Endothelial cell of umbilical vein (primary cell): ENCODE measurements around the gene ZIC2. TPM values are rescaled to one million over a fixed set of nuclear protein-coding genes. Genes with fewer than 3 reads are reported as not detected.

Experiments
- BruUV-seq: library from RNA; stranded (reverse); fragments of 400-500 nt; replicated peaks from 2 replicates; lab custom pipeline; 2021; lab: Mats Ljungman, UMichigan
- CTCF ChIA-PET: fragments of 300-600, 350-600 bp; sonication (Branson Sonifier 250); formaldehyde crosslinking; loops from one replicate; lab custom pipeline; 2021; ENCODE audit warnings: antibody characterized with exemption, inconsistent platforms; lab: Charles Lee
- POLR2A ChIA-PET: fragments of 300-600, 350-600 bp; sonication (Branson Sonifier 250); formaldehyde crosslinking; loops from one replicate; lab custom pipeline; 2021; ENCODE audit warnings: antibody characterized with exemption, inconsistent platforms; lab: Charles Lee
- DNase-seq: peaks from one replicate; pipeline ENCODE4 v3.0.0-alpha.2; 2011; ENCODE audit warnings: low read depth, low spot score
- FAIRE-seq: peaks from 2 replicates; lab custom pipeline; 2011; peaks lifted over from hg19 to GRCh38; lab: Jason Lieb, UNC
- H2AFZ ChIP-seq: 2 replicates; pipeline ENCODE4 v1.6.0; 2012; ENCODE audit warnings: low read depth, low read length, control low read depth, inconsistent platforms
- H3K27ac ChIP-seq: 2 replicates; pipeline ENCODE4 v1.5.1; 2011; ENCODE audit warnings: low read depth, mild to moderate bottlenecking, control low read depth, low read length, moderate library complexity; ENCODE audit not compliant: insufficient read depth
- H3K27me3 ChIP-seq, 2 experiments: 2 replicates each; pipeline versions ENCODE4 v1.6.0 to v1.6.1; 2011; ENCODE audit warnings: low read length in 2 of 2, mixed read lengths in 1 of 2; ENCODE audit not compliant: control insufficient read depth in 2 of 2, insufficient read depth in 2 of 2
- H3K36me3 ChIP-seq, 2 experiments: 2 replicates in 1 of 2; 3 replicates in 1 of 2; pipeline ENCODE4 v1.5.1; 2011; ENCODE audit warnings: low read length in 2 of 2, mild to moderate bottlenecking in 1 of 2, moderate library complexity in 1 of 2; ENCODE audit not compliant: control insufficient read depth in 2 of 2, insufficient read depth in 2 of 2; ENCODE audit errors: extremely low read depth in 1 of 2
- H3K4me1 ChIP-seq: 3 replicates; pipeline ENCODE4 v1.5.1; 2011; ENCODE audit warnings: mild to moderate bottlenecking, low read length; ENCODE audit not compliant: control insufficient read depth, insufficient read depth; ENCODE audit errors: extremely low read depth
- H3K4me2 ChIP-seq: 2 replicates; pipeline ENCODE4 v1.6.1; 2011; ENCODE audit warnings: low read length, control low read depth, mixed read lengths; ENCODE audit not compliant: insufficient read depth
- H3K4me3 ChIP-seq, 3 experiments: fragments of 200-600 bp in 1 of 3; sonication (generic), shearing (Covaris generic) in 1 of 3; replicated peaks in 1 of 3; 2 replicates each; pipeline ENCODE4 v1.5.1; 2011 to 2016; ENCODE audit warnings: control low read depth in 3 of 3, low read length in 3 of 3, mild to moderate bottlenecking in 2 of 3, inconsistent platforms in 1 of 3, low read depth in 1 of 3, moderate library complexity in 1 of 3; ENCODE audit not compliant: insufficient read depth in 1 of 3
- H3K79me2 ChIP-seq: 2 replicates; pipeline ENCODE4 v1.6.0; 2012; ENCODE audit warnings: low read length, inconsistent platforms; ENCODE audit not compliant: control insufficient read depth, insufficient read depth
- H3K9ac ChIP-seq: replicated peaks from 2 replicates; pipeline ENCODE3; 2011; ENCODE audit warnings: low read length, control low read depth; ENCODE audit not compliant: insufficient read depth; ENCODE audit errors: extremely low read depth
- H3K9me1 ChIP-seq: replicated peaks from 3 replicates; pipeline ENCODE4 v1.6.0; 2011; ENCODE audit warnings: mild to moderate bottlenecking, low read length; ENCODE audit not compliant: control insufficient read depth, insufficient read depth; ENCODE audit errors: extremely low read depth
- H3K9me3 ChIP-seq: replicated peaks from 2 replicates; pipeline ENCODE4 v1.5.1; 2012; ENCODE audit warnings: low read length, inconsistent platforms; ENCODE audit not compliant: control insufficient read depth, insufficient read depth
- H4K20me1 ChIP-seq: replicated peaks from 2 replicates; pipeline ENCODE3; 2011; ENCODE audit warnings: mild to moderate bottlenecking, low read length; ENCODE audit not compliant: control insufficient read depth, insufficient read depth; ENCODE audit errors: extremely low read depth
- EZH2 ChIP-seq: IDR thresholded peaks from 2 replicates; pipeline ENCODE4 v1.6.1; 2012; ENCODE audit warnings: borderline replicate concordance, low read depth, mild to moderate bottlenecking, moderate library complexity, low read length, inconsistent platforms; ENCODE audit not compliant: severe bottlenecking
- FOS ChIP-seq: IDR thresholded peaks from 2 replicates; pipeline ENCODE4 v1.6.1; 2011; ENCODE audit warnings: mild to moderate bottlenecking, low read length, moderate library complexity, borderline replicate concordance; ENCODE audit not compliant: insufficient read depth
- GATA2 ChIP-seq: IDR thresholded peaks from 2 replicates; pipeline ENCODE4 v1.7.0; 2011; ENCODE audit warnings: low read depth, mild to moderate bottlenecking, moderate library complexity, mixed read lengths, low read length; ENCODE audit not compliant: insufficient read length, insufficient read depth
- JUN ChIP-seq: IDR thresholded peaks from 2 replicates; pipeline ENCODE4 v1.6.1; 2011; ENCODE audit warnings: borderline replicate concordance, low read depth; ENCODE audit not compliant: insufficient read length, insufficient read depth
- MYC ChIP-seq: IDR thresholded peaks from one replicate; pipeline ENCODE4 v1.6.1; 2011; ENCODE audit warnings: mild to moderate bottlenecking, low read depth, low read length
- POLR2A ChIP-seq: IDR thresholded peaks from 2 replicates; pipeline ENCODE4 v1.6.1; 2012; ENCODE audit warnings: low read depth, mild to moderate bottlenecking, control low read depth, low read length
- POLR2AphosphoS5 ChIP-seq: IDR thresholded peaks from 2 replicates; pipeline ENCODE4 v1.6.1; 2012; ENCODE audit warnings: low read depth, mild to moderate bottlenecking, control low read depth, low read length, moderate library complexity; ENCODE audit not compliant: insufficient read depth
- dilution Hi-C: fragments of 300-500 bp; cut with MboI; formaldehyde crosslinking; loops from one replicate; pipeline ENCODE4 v1.15.0; 2019; ENCODE audit warnings: low sequenced_read_pairs; ENCODE audit not compliant: extremely low pct_ligation_motif_present
- intact Hi-C: fragments of 100-400 bp; cut with micrococcal nuclease; formaldehyde crosslinking; loops from one replicate; pipeline ENCODE4 v1.10.0; 2022
- polyA plus RNA-seq, 4 experiments: library from polyadenylated mRNA; depleted of rRNA in 3 of 4; stranded (reverse) in 3 of 4; unstranded in 1 of 4; fragments of >200 nt; gene quantifications; 2 replicates each; pipeline versions ENCODE4 v1.2.1 to v1.2.3, GENCODE V29; 2011 to 2012; ENCODE audit warnings: missing spikeins in 1 of 4
- total RNA-seq: library from RNA; stranded (reverse); gene quantifications from 2 replicates; pipeline ENCODE4 v1.2.3, GENCODE V29; 2021

The ZIC2 gene
- total and polyA plus RNA-seq, 2 donors (not counting 3 experiments of a cell fraction or from before 2014, with no cell fraction given), result 0.03 TPM; not detected in 1

GRCh38 chr13:99980824-99981734 lies 505 bp upstream of the ZIC2 start:
- no peak overlapping the region for H3K27ac ChIP-seq
- dilution Hi-C loops (no loop called here), intact Hi-C loops (loop anchor here (1.0 to 5.0 kb wide), 2 partner anchors 11 to 256 kb away; no protein-coding TSS in a partner anchor)
- H3K9ac ChIP-seq, result no peak overlapping the region
- CTCF ChIA-PET, result interaction anchor here (0.8 to 1.8 kb wide), 4 partner anchors 11 to 533 kb away, joined by 3 to 9 read pairs (median 4); no protein-coding TSS in a partner anchor
- no peaks in the 10 kb centered on the region for H3K36me3 ChIP-seq
- FAIRE-seq, result no peak
- peak overlapping the region; percentile 50 for H3K4me2 ChIP-seq
- POLR2A ChIA-PET, result no interaction called here
- H3K9me1 ChIP-seq, result no peaks in the 10 kb centered on the region
- peak overlapping the region in 1 of 3 experiments; percentile 34 for H3K4me3 ChIP-seq
- peaks cover 5% of the 10 kb centered on the region for H3K4me1 ChIP-seq
- BruUV-seq, result no TSS peak
- TF ChIP-seq FOS (no peak), POLR2AphosphoS5 (no peak), POLR2A (no peak), JUN (no peak), GATA2 (no peak), EZH2 (no peak), MYC (no peak)
- no peak for DNase-seq
- peaks cover 66 to 91% of the 10 kb centered on the region in 2 experiments for H3K27me3 ChIP-seq
- H2AFZ ChIP-seq, result peak overlapping the region; percentile 4
- H4K20me1 ChIP-seq, result no peaks in the 10 kb centered on the region
- H3K79me2 ChIP-seq, result no peaks in the 10 kb centered on the region
- H3K9me3 ChIP-seq, result no peaks in the 10 kb centered on the region
